ENCODE data around the gene LRRC4B. TPM values are rescaled to one million over a fixed set of nuclear protein-coding genes. Genes with fewer than 3 reads are reported as not detected.
"Not testable (repeated sequence)": the region's sequence is repeated elsewhere in the genome, so short reads cannot be mapped to it uniquely, and the experiment has no call there.

The LRRC4B gene
- total RNA-seq, 4 donors from 2014 or later, result 0.33 to 0.81 (median 0.34) TPM; not detected in 1

DNA sequence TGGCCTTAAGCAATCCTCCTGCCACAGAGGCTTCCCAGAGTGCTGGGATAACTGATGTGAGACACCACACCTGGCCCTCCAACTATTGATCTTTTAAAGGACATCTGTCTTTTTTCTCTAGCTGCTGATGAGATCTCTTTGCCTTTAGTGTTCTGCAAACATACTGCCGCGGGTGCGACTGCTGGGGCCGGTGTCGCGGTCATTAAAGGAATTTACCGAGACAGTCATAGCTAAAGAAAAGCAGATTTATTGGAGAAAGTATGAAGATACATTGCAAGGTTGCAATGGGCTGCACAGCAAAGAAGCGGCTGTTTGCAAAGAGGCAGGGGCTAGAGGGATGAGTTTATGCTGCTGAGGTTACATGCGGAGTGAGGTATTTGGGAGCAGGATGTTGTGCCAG lies 31.2 kb upstream of the LRRC4B start:
- Histone ChIP-seq H3K9me3 (no peaks in the 10 kb centered on the region), H3K36me3 (no peaks in the 10 kb centered on the region), H3K27ac (no peak overlapping the region), H3K4me1 (no peaks in the 10 kb centered on the region), H3K4me3 (no peak overlapping the region), H3K27me3 (peaks cover 0 to 9% (median 9%) of the 10 kb centered on the region in 3 donors)
- intact Hi-C loops (cut with DNase I; ENCODE audit: low total_unique reads) (no loop called here), in situ Hi-C loops (cut with MboI; ENCODE audit: low sequenced_read_pairs in 4 of 4) (no loop called here)
- ATAC-seq, result no peak
- no peak for TF ChIP-seq POLR2A (IDR thresholded peaks at IDR 0.05)
- TF ChIP-seq, protein P1, sequence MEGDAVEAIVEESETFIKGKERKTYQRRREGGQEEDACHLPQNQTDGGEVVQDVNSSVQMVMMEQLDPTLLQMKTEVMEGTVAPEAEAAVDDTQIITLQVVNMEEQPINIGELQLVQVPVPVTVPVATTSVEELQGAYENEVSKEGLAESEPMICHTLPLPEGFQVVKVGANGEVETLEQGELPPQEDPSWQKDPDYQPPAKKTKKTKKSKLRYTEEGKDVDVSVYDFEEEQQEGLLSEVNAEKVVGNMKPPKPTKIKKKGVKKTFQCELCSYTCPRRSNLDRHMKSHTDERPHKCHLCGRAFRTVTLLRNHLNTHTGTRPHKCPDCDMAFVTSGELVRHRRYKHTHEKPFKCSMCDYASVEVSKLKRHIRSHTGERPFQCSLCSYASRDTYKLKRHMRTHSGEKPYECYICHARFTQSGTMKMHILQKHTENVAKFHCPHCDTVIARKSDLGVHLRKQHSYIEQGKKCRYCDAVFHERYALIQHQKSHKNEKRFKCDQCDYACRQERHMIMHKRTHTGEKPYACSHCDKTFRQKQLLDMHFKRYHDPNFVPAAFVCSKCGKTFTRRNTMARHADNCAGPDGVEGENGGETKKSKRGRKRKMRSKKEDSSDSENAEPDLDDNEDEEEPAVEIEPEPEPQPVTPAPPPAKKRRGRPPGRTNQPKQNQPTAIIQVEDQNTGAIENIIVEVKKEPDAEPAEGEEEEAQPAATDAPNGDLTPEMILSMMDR (IDR thresholded peaks at IDR 0.05 in 4 of 5, conservative IDR thresholded peaks at IDR 0.05 in 1 of 5), result no peak
- no peak for DNase-seq

DNA sequence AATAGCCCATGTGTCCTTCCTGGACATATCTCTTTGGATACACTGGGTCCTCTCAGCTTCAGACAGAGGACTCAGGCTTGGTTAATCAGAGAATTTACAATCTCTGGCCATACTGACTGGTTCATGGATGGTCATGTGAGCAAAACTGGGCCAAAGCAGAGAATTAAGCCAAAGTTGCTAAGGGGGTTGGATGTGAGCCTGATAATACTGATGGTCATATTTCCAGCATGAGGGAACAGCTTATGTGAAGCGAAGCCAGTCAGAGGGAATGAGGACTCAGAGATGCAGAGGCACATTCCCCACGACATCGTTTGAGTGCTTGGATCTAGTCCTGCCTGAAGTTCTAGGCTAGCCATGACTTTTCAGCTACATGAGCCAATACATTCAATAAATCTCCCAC lies 22.0 kb upstream of the LRRC4B start:
- DNase-seq (no peak), ATAC-seq (no peak)
- Histone ChIP-seq H3K36me3 (no peaks in the 10 kb centered on the region), H3K27me3 (no peaks in the 10 kb centered on the region), H3K9me3 (no peaks in the 10 kb centered on the region), H3K4me1 (no peaks in the 10 kb centered on the region), H3K4me3 (no peak overlapping the region), H3K27ac (no peak overlapping the region)
- intact Hi-C loops (cut with DNase I; ENCODE audit: low total_unique reads), result no loop called here
- TF ChIP-seq, protein P1 (IDR thresholded peaks at IDR 0.05 in 4 of 5, conservative IDR thresholded peaks at IDR 0.05 in 1 of 5), result no peak
- TF ChIP-seq POLR2A (IDR thresholded peaks at IDR 0.05), result no peak
- in situ Hi-C loops (cut with MboI; ENCODE audit: low sequenced_read_pairs in 4 of 4), result no loop called here

DNA sequence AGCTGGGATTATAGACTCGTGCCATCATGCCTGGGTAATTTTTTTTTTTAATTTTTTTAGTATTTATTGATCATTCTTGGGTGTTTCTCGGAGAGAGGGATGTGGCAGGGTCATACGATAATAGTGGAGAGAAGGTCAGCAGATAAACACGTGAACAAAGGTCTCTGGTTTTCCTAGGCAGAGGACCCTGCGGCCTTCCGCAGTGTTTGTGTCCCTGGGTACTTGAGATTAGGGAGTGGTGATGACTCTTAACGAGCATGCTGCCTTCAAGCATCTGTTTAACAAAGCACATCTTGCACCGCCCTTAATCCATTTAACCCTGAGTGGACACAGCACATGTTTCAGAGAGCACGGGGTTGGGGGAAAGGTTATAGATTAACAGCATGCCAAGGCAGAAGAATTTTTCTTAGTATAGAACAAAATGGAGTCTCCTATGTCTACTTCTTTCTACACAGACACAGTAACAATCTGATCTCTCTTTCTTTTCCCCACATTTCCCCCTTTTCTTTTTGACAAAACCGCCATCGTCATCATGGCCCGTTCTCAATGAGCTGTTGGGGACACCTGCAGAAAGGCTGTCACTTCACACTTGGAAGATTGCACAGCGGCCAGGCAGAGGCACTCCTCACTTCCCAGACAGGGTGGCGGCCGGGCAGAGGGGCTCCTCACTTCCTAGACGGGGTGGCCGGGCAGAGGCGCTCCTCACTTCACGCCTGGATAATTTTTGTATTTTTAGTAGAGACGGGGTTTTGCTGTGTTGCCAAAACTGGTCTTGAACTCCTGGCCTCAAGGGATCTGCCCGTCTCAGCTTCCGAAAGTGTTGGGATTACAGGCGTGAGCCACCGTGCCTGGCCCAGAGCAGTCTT lies 13.8 kb upstream of the LRRC4B start:
- H3K27ac ChIP-seq; DNase-seq; intact Hi-C loops (cut with DNase I; ENCODE audit: low total_unique reads); ATAC-seq; H3K27me3 ChIP-seq; H3K4me1 ChIP-seq; H3K4me3 ChIP-seq; H3K36me3 ChIP-seq; in situ Hi-C loops (cut with MboI; ENCODE audit: low sequenced_read_pairs in 4 of 4); H3K9me3 ChIP-seq: not testable (repeated sequence)

DNA sequence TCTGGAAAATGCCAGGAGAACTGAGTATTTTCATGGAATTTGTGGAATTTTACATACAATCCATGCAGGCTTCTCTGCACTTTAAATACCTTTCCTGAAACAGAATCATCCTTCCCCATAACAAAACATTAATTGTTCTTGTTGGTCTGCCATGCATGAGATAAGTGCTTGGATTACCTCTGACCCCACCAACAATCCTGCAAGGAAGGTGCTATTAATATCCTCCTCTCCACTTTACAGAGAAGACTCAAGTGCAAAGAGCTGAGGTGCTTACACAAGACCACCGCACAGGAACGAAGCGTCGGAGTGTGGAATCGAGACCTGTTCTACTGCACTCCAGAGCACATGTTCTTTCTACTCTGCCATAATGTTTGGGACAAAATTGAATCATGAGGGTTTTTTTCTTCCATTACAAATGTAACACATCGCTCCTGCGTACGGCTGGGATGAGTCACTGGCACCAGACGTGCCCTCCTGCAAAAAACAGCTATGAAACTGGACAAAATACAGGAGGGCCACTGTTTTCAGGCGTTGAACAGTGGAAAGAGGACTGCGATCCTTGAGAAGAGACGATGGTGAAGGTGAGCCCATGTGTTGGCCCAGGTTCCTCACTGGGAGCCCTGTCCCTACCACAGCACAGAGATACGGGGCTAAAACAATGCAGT lies 12.9 kb upstream of the LRRC4B start:
- DNase-seq (no peak), ATAC-seq (no peak)
- Histone ChIP-seq H3K36me3 (no peaks in the 10 kb centered on the region), H3K9me3 (no peaks in the 10 kb centered on the region), H3K4me3 (no peak overlapping the region), H3K27ac (no peak overlapping the region), H3K27me3 (no peaks in the 10 kb centered on the region), H3K4me1 (no peaks in the 10 kb centered on the region)
- intact Hi-C loops (cut with DNase I; ENCODE audit: low total_unique reads), result no loop called here
- TF ChIP-seq POLR2A (IDR thresholded peaks at IDR 0.05), result no peak
- TF ChIP-seq, protein P1 (IDR thresholded peaks at IDR 0.05 in 4 of 5, conservative IDR thresholded peaks at IDR 0.05 in 1 of 5), result no peak
- in situ Hi-C loops (cut with MboI; ENCODE audit: low sequenced_read_pairs in 4 of 4), result no loop called here

DNA sequence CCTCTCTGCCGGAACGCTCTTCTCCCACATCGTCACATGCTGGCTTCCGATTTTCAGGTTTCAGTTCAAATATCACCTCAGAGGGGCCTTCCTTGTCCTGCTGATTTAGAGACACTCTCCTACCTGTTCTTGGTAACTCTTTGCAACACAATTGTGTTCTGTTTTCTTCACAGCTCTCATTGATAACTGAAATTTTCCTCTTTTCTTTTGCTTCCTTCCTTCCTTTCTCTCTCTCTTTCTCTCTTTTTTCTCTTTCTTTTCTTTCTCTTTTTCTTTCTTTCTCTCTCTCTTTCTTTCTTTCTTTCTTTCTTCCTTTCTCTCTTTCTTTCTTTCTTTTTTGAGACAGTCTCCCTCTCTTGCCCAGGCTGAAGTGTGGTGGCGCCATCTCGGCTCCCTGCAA lies 12.0 kb upstream of the LRRC4B start:
- no peaks in the 10 kb centered on the region for H3K27me3 ChIP-seq
- in situ Hi-C loops (cut with MboI; ENCODE audit: low sequenced_read_pairs in 4 of 4), result no loop called here
- ATAC-seq (no peak), DNase-seq (no peak)
- no peaks in the 10 kb centered on the region for H3K9me3 ChIP-seq
- intact Hi-C loops (cut with DNase I; ENCODE audit: low total_unique reads), result no loop called here
- no peak overlapping the region for H3K4me3 ChIP-seq
- H3K36me3 ChIP-seq, result no peaks in the 10 kb centered on the region
- H3K4me1 ChIP-seq, result no peaks in the 10 kb centered on the region
- H3K27ac ChIP-seq, result no peak overlapping the region
- TF ChIP-seq, protein P1 (IDR thresholded peaks at IDR 0.05 in 4 of 5, conservative IDR thresholded peaks at IDR 0.05 in 1 of 5), result no peak
- TF ChIP-seq POLR2A (IDR thresholded peaks at IDR 0.05), result no peak

DNA sequence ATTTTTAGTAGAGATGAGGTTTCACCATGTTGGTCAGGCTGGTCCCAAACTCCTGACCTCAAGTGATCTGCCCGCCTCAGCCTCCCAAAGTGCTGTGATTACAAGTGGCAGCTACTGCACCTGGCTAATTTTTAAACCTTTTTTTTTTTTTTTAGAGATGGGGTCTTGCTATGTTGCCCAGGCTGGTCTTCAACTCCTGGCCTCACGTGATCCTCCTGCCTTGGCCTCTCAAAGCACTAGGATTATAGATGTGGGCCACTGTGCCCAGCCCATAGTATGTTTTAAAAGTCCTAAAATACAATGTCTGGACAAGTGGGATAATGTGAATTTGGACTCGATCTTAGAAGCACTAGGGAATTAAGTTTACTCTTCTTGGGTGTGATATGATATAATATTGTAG lies 8.5 kb upstream of the LRRC4B start:
- in situ Hi-C loops (cut with MboI; ENCODE audit: low sequenced_read_pairs in 4 of 4); H3K27me3 ChIP-seq; DNase-seq; H3K36me3 ChIP-seq; H3K4me3 ChIP-seq; H3K4me1 ChIP-seq; intact Hi-C loops (cut with DNase I; ENCODE audit: low total_unique reads); ATAC-seq; H3K9me3 ChIP-seq; H3K27ac ChIP-seq: not testable (repeated sequence)

All from gastrocnemius medialis (tissue), 4 donors.